GM19324 (cell line): ENCODE data around the gene RPTN.
"Not testable (repeated sequence)": the region's sequence is repeated elsewhere in the genome, so short reads cannot be mapped to it uniquely, and the experiment has no call there.

Experiments used
- ATAC-seq: cut with Tn5 transposase; IDR thresholded peaks from one replicate; pipeline ENCODE4 v1.9.1; 2021; ENCODE audit warnings: mild to moderate bottlenecking, moderate library complexity; ENCODE audit not compliant: unreplicated experiment, low FRiP score

RPTN gene

GRCh38 chr1:152165286-152166077 lies 6.5 kb upstream of the RPTN start:
- ATAC-seq = no peak

DNA sequence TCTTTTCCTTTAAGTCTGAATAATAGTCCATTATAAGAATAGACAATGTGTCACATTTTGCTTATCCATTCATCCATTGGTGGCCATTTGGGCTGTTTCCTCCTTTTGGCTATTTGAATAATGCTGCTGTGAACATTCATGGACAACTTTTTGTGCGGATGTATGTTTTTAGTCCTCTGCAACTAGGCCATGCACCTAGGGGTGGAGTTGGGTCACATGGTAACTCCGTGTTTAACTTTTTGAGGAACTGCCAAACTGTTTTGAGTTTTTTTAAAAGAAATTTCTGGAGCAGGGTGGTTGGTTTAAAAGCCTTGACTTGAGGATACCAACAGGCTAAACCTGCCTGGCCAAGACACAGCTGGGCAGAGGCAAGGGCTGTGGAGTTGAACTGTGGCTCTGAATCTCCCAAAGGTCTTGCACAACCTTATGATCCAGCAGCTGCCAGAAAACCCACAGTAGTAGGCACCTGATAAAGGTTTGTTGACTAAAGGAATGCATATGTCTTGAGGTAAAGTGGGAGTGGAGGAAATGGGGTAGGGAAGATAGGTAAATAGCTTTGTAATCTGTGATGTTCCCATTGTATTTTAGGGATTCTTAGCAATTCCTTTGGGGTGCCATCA lies 5.6 kb upstream of the RPTN start:
- no peak for ATAC-seq

GRCh38 chr1:152162792-152163463 lies 3.9 kb upstream of the RPTN start:
- ATAC-seq = no peak

DNA sequence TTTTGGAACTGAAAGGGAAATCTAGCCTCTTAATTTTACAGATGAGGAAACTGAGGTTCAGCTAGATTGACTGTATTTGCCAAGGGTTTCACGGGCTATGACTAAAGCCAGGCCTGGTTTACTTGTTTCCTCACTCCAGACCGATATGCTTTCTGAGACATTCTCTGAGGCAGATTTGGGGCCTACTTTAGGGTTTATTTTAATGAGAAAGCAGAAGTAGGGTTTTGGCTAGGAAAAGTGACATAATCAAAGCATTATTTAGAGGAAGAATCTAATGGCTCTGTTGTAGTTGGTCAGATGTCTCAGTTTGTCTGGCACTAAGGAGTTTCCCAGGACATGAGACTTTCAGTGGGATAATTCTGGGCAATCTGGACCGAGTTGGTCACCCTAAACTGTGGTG lies 1.5 kb upstream of the RPTN start:
- no peak for ATAC-seq

DNA sequence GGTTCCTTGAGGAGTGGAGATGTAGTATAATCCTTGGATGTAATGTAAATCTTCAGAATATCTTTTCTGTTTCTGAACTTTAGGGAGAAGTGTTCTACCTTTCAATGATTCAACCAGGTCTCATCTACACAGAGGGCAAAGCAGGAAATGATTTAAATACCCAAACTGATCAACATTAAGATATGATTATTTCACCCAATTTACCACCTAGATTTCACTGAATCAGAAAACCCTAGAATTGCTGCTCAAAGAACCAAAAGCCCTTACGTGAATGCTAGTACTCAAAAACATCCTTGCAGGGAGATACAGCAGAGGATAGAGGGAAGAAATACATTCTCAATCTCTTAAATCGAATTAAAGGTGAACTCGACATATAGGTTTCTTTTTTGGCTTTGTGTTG lies 5.0 kb downstream of the RPTN start:
- ATAC-seq = no peak

- ATAC-seq = no peak
Observed at GRCh38 chr1:152151646-152152045, 7.4 kb downstream of the RPTN start.

DNA sequence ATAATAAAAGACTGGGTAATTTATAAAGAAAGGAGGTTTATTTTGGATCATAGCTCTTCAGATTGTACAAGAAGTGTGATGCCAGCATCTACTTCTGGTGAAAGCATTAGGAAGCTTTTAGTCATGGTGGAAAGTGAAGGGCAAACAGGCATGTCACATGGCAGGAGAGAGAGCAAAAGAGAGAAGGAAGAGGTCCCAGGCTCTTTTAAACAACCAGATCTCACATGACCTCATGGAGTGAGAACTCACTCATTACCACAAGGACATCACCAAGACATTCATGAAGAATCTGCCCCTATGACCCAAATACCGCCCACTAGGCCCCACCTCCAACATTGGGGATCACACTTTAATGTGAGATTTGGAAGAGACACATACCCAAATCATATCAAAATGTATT lies 10.0 kb downstream of the RPTN start:
- ATAC-seq = no peak

GRCh38 chr1:152148051-152148450 lies 11.0 kb downstream of the RPTN start:
- ATAC-seq = no peak

DNA sequence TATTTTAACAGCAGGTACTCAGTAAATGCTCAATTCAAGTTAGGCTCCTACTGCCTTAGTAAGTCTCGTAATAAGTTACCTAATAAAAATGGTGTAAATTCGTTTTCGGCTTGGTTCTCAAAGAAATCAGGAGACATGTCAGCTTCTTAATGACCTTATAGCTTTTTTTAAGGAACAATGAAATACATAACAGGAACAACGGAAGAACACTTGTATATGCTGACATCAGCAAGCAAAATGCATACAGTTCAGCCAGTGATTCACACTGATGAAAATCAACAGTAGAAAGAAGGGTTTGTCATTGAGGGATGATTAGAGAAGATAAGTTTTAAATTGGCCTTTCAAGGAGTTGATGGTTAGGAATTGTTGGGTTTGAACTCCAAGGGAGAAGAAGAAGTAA lies 13.3 kb downstream of the RPTN start:
- no peak for ATAC-seq

- ATAC-seq = not testable (repeated sequence)
Observed at GRCh38 chr1:152144674-152145183, 14.3 kb downstream of the RPTN start.

DNA sequence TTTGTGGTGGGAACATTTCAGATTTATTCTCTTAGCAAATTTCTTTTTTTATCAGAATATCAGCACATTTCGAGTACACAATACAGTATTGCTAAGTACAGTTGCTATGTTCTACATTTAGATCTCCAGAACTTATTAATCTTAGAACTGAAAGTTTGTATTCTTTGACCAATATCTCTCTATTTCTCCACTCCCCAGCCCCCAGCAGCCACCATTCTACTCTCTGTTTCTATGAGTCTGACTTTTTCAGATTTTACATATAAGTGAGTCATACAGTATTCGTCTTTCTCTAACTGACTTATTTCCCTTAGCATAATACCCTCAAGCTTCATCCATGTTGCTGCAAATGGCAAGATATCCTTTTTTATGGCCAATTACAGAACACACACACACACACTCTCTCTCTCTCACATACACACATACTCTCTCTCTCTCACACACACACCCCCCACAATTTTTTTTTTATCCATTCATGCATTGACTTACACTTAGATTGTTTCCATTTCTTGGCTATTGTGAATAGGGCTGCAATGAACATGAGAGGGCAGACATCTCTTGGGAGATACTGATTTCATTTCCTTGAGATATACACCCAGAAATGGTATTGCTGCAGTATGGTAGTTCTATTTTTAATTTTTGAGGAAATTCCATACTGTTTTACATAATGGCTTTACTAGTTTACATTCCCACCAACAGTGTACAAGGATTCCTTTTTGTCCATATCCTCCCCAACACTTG lies 15.7 kb downstream of the RPTN start:
- no peak for ATAC-seq

GRCh38 chr1:152141971-152142584 lies 16.9 kb downstream of the RPTN start:
- ATAC-seq = no peak

DNA sequence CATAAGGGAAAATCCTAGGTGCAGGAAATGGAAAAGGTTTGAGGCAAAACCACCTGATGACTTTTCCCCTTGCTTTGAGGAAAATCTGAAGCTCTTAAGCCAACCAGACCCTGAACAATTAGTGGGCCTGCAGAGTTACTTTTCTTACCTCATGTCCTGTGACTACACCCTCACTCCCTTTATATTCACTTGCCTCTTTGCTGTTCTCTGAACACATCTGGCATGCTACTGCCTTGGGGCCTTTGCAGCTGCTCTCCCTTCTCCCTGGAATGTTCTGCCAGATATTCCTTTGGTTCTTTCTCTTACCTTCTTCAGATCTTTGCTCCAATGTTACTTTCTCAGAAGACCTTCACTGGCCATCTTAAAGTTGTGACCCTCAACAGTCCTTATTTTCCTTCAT lies 21.8 kb downstream of the RPTN start:
- no peak for ATAC-seq

- ATAC-seq = no peak
Observed at GRCh38 chr1:152130186-152130585, 28.8 kb downstream of the RPTN start.

DNA sequence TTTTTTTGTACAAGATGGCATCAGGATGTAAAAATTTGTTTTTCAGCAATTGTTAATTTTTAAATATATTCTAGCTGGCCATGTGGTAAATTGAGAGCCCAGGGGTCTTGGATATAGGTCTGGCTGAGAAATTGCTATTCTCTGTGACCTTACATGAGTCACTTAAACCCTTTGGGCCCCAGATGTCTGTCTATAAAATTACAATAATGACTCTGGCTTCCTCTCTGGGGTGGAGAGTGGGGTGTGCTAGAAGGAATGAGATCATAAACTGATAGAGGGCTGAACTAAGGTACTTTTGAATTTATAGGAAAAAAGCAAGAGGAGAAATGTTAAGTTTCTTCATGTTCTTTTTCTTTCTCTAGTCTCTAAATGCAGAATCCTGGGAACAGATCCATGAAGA lies 31.4 kb downstream of the RPTN start:
- ATAC-seq = no peak

DNA sequence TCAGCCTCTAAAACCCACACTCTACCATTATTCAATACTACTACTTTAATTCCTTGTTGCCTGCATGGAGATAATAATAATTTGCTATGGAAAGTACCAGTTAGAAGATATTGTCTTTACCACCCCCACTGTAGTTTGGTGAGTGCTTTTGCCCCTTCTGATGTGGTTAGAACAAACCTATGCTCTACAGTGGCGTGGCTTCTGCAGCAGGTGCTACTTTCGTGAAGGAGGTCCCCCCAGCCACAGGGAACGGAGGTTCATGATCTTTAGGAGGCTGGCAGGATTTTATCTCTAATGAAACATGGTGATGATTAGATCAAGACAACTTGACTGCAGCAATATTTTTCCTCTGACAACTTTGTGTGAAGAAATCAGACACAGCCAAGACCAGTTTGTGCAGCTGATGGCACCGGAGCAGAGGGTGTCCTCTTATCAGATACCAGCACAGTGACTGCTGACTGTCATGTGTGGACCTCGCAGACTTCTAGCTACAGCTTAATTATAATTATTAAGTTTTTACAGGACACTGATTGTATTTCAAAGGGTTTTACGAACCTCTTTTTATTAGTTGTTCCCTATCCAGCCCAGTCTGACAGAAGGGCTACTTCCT lies 33.1 kb downstream of the RPTN start:
- no peak for ATAC-seq

GRCh38 chr1:152118915-152119314 lies 40.1 kb downstream of the RPTN start:
- no peak for ATAC-seq

DNA sequence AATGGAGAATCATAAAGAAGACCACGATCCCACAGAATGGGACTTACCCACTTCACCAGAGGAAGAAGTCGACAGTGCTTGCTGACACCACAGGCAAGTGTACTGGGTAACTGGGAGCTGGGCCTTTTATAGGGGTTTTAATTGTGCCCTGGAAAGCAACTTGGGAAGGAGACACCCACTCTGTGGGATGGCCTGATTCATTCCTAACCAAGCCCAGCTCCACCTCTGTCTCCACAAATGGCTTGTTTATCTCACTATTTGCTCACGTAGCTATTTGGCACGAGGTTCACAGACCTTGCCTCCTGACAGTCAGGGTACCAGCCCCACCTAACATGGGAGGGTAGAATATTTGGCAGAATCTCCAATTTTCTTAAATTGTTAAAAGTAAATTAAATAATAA lies 43.7 kb downstream of the RPTN start, which contains the start of gene TCHH:
TSS of gene TCHH (minus strand) at position 101 of the 400 bp plus-strand sequence. CDS start 1,364 bp downstream, outside the sequence.
- ATAC-seq = no peak

- ATAC-seq = no peak
Observed at GRCh38 chr1:152112885-152113432, 46.1 kb downstream of the RPTN start.
